Upper lobe of right lung (tissue), 1 donor: ENCODE measurements around the gene KLF3. TPM values are rescaled to one million over a fixed set of nuclear protein-coding genes. Genes with fewer than 3 reads are reported as not detected.

ENCODE experiments used
- ATAC-seq: fragments of 200-7000 bp; cut with Tn5 transposase; one replicate; pipeline ENCODE4 v1.9.1; 2020; ENCODE audit warnings: mild to moderate bottlenecking, moderate library complexity
- DNase-seq: peaks from one replicate; pipeline ENCODE4 v3.0.0-alpha.2; 2020
- H3K27ac ChIP-seq: fragments of 200-600 bp; one replicate; pipeline ENCODE4 v1.8.0; 2022
- H3K27me3 ChIP-seq: fragments of 200-600 bp; one replicate; pipeline ENCODE4 v1.8.0; 2022; ENCODE audit warnings: mild to moderate bottlenecking
- H3K36me3 ChIP-seq: fragments of 200-600 bp; one replicate; pipeline ENCODE4 v1.8.0; 2022
- H3K4me1 ChIP-seq: fragments of 200-600 bp; one replicate; pipeline ENCODE4 v1.8.0; 2022
- H3K4me3 ChIP-seq: fragments of 200-600 bp; one replicate; pipeline ENCODE4 v1.8.0; 2022; ENCODE audit warnings: mild to moderate bottlenecking
- H3K9me3 ChIP-seq: fragments of 200-600 bp; one replicate; pipeline ENCODE4 v1.8.0; 2022
- CTCF ChIP-seq: fragments of 200-600 bp; IDR thresholded peaks from one replicate; pipeline ENCODE4 v1.8.0; 2022; ENCODE audit warnings: antibody characterized with exemption
- intact Hi-C: fragments of 100-400 bp; cut with DNase I; formaldehyde crosslinking; loops from one replicate; pipeline ENCODE4 v1.11.0; 2022
- total RNA-seq: library from RNA; stranded (reverse); fragmentation: NEBNext Ultra II Directional; extraction: Animal tissue kit (Norgen Biotek cat#: 25700); gene quantifications from one replicate; pipeline ENCODE4 v1.2.1, GENCODE V29; 2021
- donor health status: DM: no; HTN: yes; CAD: no; lungs with severe emphysema.

KLF3 gene
- total RNA-seq, 1 donor from 2014 or later: 70.6 TPM

GRCh38 chr4:38681281-38681991 is 17.4 kb downstream of the KLF3 start:
- DNase-seq: no peak
- H3K27ac ChIP-seq: no peak overlapping the region
- TF ChIP-seq CTCF: no peak
- intact Hi-C loops: no loop called here
- peaks cover 37% of the 10 kb centered on the region for H3K4me1 ChIP-seq
- no peaks in the 10 kb centered on the region for H3K9me3 ChIP-seq
- H3K36me3 ChIP-seq: peaks cover 39% of the 10 kb centered on the region
- no peak for ATAC-seq
- H3K4me3 ChIP-seq: no peak overlapping the region
- H3K27me3 ChIP-seq: no peaks in the 10 kb centered on the region

- DNase-seq (no peak), ATAC-seq (no peak)
- no peaks in the 10 kb centered on the region for H3K27me3 ChIP-seq
- H3K4me3 ChIP-seq: no peak overlapping the region
- peaks cover 34% of the 10 kb centered on the region for H3K4me1 ChIP-seq
- H3K9me3 ChIP-seq: no peaks in the 10 kb centered on the region
- no peak overlapping the region for H3K27ac ChIP-seq
- TF ChIP-seq CTCF: no peak
- intact Hi-C loops: no loop called here
- peaks cover 39% of the 10 kb centered on the region for H3K36me3 ChIP-seq
These were observed 18.3 kb downstream of the KLF3 start for GRCh38 chr4:38682336-38682735.

GRCh38 chr4:38683276-38683675 is 19.3 kb downstream of the KLF3 start:
- Histone ChIP-seq H3K27ac (no peak overlapping the region), H3K4me3 (no peak overlapping the region), H3K9me3 (no peaks in the 10 kb centered on the region), H3K27me3 (no peaks in the 10 kb centered on the region), H3K4me1 (peaks cover 25% of the 10 kb centered on the region), H3K36me3 (peaks cover 42% of the 10 kb centered on the region)
- intact Hi-C loops: no loop called here
- DNase-seq (no peak), ATAC-seq (peak; percentile 39)
- no peak for TF ChIP-seq CTCF

- Histone ChIP-seq H3K27me3 (no peaks in the 10 kb centered on the region), H3K9me3 (no peaks in the 10 kb centered on the region), H3K27ac (no peak overlapping the region), H3K36me3 (peaks cover 52% of the 10 kb centered on the region), H3K4me3 (no peak overlapping the region), H3K4me1 (peaks cover 19% of the 10 kb centered on the region)
- no peak for TF ChIP-seq CTCF
- ATAC-seq (no peak), DNase-seq (no peak)
- intact Hi-C loops: no loop called here
These were observed 20.3 kb downstream of the KLF3 start for GRCh38 chr4:38684271-38684670.

- no peak overlapping the region for H3K4me3 ChIP-seq
- peaks cover 60% of the 10 kb centered on the region for H3K36me3 ChIP-seq
- TF ChIP-seq CTCF: no peak
- H3K27me3 ChIP-seq: no peaks in the 10 kb centered on the region
- no peak overlapping the region for H3K27ac ChIP-seq
- peaks cover 19% of the 10 kb centered on the region for H3K4me1 ChIP-seq
- DNase-seq (no peak), ATAC-seq (no peak)
- H3K9me3 ChIP-seq: no peaks in the 10 kb centered on the region
- intact Hi-C loops: no loop called here
These were observed 21.2 kb downstream of the KLF3 start for GRCh38 chr4:38684951-38685844.
